HT1080 (cell line): ENCODE results near the gene ZC3H12C. TPM values are rescaled to one million over a fixed set of nuclear protein-coding genes. Genes with fewer than 3 reads are reported as not detected.
A peak's percentile ranks its signal among the peaks of the same experiment; 100 is the strongest.

Experiments
- DNase-seq: peaks from one replicate; pipeline ENCODE4 v3.0.0-alpha.2; 2015; ENCODE audit warnings: low read depth
- total RNA-seq: library from RNA; depleted of rRNA; stranded (reverse); fragments of >200 nt; shearing (Covaris generic); gene quantifications from 2 replicates; pipeline ENCODE4 v1.2.3, GENCODE V29; 2014

Gene ZC3H12C
- total RNA-seq, 1 experiment from 2014 or later = 8.3 TPM

DNA sequence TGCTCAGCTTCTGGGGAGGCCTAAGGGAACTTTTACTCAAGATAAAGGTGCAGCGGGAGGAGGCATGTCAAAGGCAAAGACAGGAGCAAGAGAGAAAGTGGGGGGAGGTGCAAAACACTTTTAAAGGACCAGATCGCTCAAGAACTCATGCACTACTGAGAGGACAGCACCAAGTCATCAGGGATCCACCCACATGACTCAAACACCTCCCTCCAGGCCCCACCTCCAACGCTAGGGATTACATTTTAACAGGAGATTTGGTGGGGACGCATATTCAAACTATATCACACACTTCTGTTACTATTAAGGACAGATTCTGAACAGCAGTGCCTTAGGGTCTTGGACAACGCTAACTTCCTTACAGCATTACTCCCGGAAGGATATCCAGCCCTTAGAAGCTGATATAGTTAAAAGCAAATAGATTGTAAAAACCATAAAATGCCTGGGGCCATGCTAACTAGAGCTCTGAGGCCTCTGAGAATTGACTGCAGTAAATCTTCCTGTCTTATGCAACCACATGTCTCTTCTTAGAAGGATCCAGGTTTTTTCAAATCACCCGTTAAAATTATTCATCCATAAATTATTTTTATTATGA is 16.7 kb upstream of the ZC3H12C start:
- no peak for DNase-seq

DNA sequence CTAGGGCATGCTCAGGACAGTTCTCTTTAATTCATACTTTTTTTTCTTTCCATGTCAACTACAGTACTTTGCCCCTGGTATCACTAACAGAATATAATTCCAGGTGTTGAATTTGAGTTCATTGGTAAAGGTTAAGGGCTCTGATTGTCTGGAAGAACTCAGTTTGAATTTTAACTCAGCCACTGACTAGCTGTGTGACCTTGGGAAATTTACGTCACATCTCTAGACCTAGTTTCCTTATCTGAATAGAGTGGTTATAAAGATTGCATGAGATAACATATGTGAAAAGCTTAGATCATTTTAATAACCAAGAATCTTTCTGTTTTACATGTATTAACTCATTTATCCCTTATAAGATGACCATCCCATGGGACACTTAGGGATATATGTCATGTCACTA is 15.8 kb upstream of the ZC3H12C start:
- DNase-seq = no peak

DNA sequence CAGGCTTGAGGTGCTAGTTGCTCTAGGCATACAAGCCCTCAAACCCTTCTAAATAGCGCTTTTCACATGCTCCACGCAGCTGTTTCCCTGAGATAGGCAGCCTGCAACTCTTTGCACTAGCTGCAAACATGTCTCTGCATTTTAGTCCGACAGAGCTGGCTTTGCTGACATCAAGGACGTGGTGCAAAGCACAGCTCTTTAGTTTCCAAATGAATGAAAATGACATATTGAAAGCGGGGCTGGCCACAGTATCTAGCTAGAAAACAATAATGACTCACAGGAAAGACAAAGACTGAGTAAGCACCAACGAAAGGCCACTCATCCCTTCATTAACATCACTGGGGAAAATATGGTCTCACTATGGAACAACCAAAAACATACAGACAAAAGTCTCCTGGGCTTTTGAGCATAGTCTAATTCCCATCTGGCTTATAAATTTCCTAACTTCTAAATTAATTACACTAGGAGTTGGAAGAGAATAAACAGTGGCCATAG is 15.3 kb upstream of the ZC3H12C start:
- peak; percentile 87 for DNase-seq

DNA sequence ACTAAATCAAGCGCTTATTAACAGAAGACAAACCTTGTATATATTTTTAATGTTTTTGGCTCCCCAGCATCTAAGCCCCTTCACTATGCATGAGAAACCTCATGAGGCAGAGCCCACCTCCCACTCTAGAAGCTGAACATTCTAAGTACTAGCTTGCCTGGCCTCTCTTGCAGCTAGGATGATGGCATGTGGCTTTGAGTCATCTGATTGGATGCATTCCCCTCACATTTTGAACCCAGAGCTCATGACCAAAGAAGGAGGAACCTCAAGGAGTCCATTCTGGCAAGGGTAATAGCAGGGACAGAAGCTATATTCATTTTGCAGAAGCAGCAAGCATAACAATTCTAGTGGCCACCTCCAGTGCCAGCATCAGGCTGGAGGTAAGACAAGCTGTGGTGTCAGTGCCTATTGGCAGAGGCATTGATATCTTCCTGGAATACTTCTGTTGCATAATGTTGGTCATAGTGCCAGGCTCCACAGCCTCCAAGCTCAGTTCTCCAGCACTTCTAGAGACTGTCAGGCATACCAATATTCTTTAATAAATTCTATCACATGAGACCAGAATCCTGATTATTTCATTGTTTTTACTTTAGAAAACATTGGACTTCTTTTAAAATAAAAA is 14.2 kb upstream of the ZC3H12C start:
- no peak for DNase-seq

DNA sequence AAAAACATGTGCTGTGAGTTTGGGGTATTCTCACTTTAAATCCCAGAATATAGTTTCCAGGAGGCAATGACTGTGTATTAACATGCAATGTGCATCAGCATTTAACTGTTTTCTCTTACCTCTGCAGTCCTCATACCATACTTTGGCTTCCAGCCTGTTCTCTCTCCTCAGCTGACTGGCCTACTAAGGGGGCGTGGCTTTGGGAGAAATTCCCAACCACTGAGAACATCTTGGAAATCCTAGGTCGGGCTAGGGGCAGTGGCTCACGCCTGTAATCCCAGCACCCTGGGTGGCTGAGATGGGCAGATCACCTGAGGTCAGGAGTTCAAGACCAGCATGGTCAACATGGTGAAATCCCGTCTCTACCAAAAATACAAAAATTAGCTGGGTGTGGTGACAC is 13.5 kb upstream of the ZC3H12C start:
- no peak for DNase-seq

DNA sequence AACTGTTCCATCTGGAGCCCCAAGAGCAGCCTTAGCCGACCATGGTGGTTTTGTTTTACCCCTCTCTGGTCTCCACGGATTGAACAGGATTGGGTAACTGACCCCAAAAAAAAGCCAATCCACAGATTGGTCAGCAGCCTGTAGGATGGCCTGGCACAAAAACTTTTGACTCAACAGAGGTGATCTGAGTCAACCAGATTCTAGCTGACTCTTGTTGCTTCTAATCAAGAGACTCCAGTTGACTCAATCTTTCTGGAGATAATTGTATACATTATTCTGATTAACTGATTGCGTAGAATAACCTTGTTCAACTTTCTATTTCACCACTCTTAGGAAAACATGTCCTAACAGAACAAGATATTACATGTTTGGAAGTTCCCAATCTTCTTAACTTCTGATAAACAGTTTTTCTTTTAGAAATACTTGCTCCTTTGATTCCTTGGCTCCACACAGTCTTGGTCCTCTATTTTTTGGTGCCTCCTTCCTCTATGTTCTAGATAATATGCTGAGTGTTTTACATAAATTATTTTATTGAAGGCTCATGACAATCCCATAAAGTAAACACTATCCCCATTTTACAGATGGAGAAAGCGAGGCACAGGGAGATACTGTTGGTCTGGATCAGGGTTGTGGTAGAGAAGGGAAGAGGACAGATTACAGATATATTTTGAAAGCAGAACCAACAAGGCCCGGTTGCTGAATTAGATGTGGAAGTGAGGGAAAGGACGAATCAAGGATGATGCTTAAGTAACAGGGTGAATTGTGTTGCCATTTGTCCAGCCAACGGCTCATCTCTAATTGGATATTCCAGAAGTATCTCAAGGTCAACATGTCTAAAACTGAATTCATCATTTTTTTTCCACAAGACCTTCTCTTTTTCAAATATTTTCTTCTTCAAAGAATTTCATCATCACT is 11.5 kb upstream of the ZC3H12C start:
- no peak for DNase-seq

DNA sequence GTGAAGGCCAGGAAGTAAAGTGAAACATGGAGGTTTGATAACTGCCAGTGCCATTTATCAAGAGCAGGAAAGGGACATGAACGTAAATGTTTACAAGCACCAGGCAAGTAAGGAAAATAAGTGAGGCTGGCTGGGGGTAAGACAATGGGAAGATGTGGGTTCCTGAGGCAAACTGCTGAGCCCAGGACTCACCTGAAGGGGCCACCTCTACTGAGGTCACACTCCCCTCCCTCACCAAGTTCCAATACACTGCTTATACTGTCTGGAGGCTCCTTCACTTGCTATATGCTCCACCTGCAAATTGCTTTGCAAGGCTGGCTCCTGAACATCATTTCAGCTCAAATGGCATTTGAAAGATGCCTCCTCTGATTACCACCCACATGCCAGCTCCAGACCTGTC is 10.3 kb upstream of the ZC3H12C start:
- DNase-seq = no peak

DNA sequence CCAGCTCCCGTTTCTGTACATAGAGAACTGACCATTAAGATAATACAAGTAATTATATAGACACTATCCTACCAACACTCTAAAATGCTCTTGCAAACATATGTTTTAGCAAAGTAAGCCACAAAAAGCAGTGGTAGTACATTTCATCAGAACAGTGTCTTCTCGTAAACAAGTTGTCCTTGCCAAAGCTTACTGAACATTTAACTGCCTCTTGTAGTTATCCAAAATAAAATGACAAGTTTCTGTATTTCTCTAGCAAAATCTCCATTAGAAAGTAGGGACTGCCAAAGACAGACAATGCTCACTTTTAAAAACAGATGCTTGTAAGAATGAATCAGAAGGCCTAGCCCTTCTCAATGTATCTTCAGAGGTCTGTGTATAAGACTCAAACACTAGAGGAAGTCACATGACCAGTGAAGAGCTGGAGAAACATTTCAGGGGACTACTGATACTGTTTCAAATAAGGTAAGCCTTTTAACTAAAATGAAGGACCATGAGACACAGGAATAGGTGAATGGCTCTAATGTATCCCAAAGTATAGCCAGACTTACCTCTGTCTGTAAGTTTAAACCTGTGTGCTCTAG is 7.8 kb upstream of the ZC3H12C start:
- no peak for DNase-seq

DNA sequence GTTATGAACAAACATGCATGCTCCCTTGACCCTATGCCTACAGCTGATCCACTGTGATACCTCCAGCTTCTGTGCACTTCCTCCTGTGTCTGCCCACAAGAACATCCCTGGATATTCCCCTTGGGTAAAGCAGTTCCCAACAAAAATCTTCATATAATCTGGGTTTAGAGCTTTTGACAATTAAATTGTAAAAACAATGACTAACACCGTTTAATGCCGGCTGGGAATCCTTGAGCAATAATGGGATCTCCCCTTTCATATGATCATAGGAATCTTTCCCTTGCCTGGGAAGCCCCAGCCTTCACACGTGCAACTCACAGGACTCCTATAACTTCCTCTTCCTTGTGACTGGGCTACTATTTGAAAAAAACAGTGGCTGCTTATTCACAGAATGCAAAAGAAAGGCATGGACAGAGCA is 6.3 kb upstream of the ZC3H12C start:
- peak; percentile 51 for DNase-seq

DNA sequence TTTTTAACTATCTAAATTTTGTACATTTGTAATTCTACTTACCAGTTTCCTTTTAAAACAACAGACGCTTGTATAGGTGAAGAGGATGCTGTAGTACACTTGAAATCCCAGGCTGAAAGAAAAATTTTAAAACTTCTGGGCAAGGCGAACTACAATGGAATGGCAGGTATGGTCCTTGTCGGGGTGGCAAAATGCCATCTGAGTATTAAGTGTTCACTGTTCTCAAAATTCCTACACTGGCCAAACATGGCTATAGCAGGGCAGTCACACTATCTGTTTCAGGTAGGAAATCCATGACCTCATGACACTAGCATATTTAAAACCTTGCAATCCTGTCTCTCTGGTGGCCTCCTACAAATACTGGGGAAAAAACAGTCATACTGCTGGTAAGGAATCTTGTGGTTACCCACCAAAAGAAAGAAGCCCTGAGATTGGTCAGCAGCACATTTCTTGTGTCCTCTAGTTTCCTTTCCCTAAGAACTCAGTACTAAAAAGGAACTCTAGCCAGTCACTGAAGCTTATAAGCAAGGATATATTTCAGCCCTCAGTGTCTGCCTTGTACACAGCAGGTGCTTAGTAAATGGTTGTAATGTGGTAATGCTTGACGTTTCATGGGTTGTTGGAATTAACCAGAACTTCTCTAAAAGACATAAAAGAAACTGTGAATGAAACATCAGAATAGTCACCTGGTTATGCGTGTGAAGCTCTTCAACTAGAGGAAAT is 5.2 kb upstream of the ZC3H12C start:
- peak; percentile 75 for DNase-seq

DNA sequence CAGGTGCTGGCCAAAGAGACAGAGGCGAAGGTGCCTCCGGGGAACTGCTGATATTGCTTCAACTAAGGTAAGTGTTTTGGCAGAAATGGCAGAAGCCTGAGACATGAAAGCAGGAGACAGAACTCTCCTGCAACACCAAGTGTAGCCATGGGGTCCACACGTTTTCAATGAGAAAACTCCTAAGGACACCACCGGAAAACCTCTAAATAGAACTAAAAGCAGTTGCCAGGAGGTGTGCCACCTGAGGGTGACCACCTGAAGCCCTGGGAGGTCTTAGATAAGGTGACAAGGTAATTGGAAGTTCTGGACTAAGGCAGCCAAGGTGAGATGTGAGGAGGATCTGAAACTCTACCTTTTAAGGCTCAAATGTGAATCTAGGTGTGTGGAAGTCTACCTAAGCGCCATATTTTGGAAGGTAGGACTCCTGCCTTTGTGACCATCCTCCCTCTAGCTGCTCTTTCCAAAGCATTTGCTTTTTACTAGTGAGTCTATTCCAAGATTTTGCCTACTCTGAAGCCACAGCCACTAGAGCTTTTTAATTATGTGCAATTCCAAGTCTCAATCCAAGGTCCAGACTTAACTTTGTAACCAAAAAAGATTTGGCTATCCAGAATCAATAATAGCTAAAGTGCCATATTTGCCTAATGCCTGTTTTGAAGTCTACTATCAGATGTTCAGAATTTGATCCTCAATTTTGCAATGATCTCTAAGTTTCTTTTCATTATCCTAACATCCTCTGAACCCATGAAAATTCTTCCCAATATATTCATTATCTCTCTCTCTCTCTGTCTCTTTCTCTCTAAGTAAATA is 4.5 kb upstream of the ZC3H12C start:
- DNase-seq = no peak

DNA sequence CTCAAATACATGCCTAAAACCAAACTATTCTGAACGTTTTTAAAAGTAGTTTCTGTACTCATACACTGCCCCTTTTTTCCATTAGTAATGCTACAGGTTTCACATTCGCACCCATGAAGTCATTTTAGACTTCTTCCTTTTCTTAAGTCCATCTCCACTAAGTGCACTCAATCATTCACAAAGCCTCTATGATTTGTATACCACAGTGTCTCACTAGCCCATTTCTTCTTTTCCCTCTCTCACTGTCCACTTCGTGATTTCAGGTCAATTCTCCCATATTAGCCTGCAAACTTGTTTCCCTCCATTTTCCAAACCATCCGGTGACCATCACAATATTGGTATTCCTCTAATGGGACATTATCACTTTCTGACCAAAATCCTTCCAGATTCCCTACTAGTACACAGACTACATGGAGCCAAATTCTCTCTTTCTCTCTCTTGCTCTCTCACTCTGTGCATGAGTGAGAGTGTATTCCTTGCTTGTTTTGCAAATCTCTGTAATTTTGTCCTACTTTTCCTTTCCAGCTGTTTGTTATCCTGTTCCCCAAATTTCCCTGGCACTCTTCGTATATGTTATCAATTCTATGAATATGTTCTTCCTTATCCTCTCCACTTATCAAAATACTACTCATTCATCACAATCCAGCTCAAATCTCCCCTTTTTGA is 3.4 kb upstream of the ZC3H12C start:
- no peak for DNase-seq

DNA sequence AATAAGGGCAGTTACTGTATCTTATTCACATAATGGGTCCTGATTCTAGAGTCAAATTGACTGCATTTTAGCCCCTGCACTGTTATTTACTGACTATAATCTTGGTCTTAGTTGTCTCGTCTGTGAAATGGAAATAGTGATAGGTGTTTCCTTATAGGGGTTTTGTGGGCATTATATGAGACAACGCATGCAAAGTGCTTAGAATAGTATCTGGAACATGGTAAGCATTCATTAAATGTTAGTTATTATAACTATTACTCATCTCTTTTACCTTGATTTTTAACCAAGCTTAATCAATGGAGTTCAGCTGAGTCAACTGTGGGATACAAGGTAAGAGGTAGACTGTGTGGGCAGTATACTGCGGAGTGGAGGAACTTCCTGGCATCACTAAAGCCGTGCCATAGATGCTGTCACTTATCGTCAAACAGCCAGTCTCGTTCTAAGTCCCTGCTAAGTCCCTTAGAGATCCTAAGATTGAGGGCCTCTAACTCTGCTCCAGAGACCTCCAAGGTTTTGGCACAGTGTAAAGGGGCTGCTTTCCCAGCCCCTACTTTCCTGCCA is 2.6 kb upstream of the ZC3H12C start:
- no peak for DNase-seq

DNA sequence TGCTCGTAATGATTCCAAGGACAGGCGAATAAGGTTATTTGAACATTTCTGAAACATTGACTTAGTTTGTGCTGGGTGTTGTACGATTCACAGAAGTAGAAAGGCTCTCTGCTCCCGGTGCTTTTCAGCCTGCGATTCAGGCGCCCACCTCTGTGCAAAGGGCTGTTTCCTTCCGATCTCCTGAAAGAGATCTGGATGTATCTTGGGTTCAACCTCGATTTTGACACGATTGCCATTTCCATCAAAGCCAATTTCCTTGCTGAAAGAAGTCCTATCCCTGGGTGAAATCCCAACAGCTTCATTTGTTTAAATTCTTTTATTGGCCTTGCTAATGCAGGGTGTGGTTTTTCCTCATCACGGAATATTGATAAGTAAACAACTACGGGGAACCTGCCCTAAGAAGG is 1.1 kb upstream of the ZC3H12C start:
- no peak for DNase-seq

DNA sequence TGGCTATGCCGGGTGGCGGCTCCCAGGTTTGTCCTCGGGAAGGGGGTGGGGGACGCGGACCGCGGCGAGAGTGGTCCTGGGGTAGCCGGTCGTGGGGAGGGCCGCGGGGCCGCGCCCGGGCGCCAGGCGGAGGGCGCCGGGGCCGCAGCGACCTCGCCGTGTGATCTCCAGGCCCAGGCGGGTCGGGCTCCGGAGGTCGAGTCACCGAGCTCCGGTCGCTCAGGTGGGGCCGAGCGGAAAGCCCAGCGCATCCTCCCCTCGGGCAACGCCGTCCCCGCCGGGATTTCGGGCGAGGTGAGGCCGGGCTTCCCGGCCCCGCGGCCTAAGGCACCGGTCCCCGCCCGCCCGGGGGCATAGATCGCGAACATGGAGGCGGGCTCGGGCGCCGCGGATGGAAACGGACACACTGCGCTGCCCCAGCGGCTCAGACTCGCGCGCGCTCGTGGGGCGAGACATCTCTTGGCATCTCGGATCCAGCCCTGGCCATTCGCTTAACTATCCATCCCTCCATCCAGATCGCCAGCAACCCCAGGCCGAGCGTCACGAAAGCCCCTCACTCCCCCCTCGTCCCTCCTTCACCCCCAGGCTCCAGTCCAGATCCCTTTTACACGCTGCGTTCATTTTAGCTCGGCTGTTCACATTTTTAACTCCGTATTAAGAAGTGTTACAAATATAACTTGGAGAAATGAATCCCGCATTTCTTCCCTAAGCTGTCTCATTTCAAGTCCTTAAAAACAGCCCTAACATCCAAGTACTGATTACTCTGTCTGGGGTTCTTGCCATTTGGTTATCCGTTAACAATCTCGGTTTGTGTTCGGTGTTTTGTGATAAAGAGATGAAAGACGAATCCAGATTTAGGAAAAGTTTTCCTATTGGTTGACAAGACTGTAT is 460 bp downstream of the ZC3H12C start:
- peak; percentile 50 for DNase-seq

DNA sequence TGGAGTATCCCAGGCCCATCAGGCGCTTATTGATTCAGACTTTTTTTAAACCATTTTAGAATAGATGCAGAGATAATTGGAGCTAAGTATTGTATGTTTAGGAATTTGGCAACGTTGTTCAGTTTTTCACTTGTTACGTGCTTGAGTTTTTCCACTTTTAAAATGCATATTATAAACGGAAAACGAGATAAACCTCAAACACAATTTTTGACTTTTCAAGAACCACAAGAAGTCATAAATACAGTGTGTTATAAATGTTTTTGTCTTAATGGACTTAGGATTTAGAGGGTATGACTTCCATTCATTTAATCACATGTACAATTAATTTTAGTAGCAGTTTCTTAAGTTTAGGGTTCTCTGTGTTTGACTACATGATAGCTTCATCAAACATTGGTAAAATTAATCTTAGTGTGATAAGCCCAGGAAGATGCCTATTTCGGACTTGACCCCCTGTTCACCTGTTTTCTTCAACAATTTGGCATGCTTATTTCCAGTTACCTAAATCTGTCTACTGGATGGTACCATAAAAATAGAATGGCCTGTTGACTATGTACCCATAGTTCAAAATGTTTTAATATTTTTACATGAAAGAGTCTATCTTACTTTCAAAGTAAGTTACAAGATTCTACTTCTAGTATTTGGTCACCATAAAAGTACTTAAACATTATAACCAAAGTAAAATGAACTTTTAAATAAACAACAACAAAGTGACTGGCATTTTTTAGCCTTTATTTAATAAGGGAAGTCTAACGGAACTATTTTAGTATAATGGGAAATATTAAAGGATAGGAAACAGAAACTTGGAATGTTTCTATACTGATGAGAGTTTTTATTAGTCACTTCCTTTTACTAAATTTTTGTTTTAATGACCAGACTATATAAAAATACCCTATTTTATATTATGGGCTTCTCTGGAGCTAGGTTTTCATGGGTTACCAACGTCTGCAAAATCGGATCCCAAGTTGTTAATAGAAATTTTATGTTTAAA is 1.4 kb downstream of the ZC3H12C start:
- no peak for DNase-seq

DNA sequence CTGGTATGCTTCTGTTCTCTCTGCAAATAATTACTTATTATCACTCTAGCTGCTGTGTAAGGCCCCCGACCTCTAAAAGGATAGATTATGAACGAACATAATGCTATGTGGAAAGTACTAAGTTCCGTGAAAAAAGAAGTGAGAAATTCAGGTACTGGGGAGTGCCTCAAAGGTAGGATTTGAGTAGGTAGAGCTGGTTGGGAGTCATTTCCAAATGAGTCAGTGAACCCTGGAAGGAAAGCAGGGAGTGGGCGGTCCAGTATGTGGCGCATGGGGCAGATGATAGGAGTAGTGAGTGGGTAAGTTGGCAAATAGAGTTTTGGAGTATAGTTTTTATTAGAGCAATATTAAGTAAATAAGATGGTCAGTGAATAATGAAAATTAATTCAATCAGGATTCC is 2.4 kb downstream of the ZC3H12C start:
- DNase-seq = peak; percentile 43
